Activated CD4-positive, alpha-beta T cell treated with anti-CD3 and anti-CD28 coated beads for 1 hour (primary cell): ENCODE results near the gene ZNF79.

Experiments used
- DNase-seq: peaks from one replicate; pipeline ENCODE4 v3.0.0-alpha.2; 2020

ZNF79 gene

GRCh38 chr9:127398715-127399400 is 25.3 kb upstream of the ZNF79 start:
- DNase-seq, result no peak

GRCh38 chr9:127399736-127400269 is 24.4 kb upstream of the ZNF79 start:
- DNase-seq, result no peak

GRCh38 chr9:127402401-127403090 is 21.6 kb upstream of the ZNF79 start:
- DNase-seq, result no peak

GRCh38 chr9:127403507-127404192 is 20.5 kb upstream of the ZNF79 start:
- DNase-seq, result no peak

GRCh38 chr9:127404631-127405030 is 19.6 kb upstream of the ZNF79 start:
- no peak for DNase-seq

GRCh38 chr9:127405344-127406125 is 18.6 kb upstream of the ZNF79 start:
- DNase-seq, result no peak

- no peak for DNase-seq
These were observed 17.2 kb upstream of the ZNF79 start for GRCh38 chr9:127406799-127407491.

- no peak for DNase-seq
These were observed 16.7 kb upstream of the ZNF79 start for GRCh38 chr9:127407492-127407843.

- no peak for DNase-seq
These were observed 13.1 kb upstream of the ZNF79 start for GRCh38 chr9:127411122-127411521.

- DNase-seq, result no peak
These were observed 9.0 kb upstream of the ZNF79 start for GRCh38 chr9:127415141-127415540.

- no peak for DNase-seq
These were observed 8.5 kb upstream of the ZNF79 start for GRCh38 chr9:127415657-127416056.

- DNase-seq, result no peak
These were observed 6.8 kb upstream of the ZNF79 start for GRCh38 chr9:127417131-127418036.

GRCh38 chr9:127418037-127418471 is 6.1 kb upstream of the ZNF79 start:
- DNase-seq, result no peak

- DNase-seq, result no peak
These were observed 4.8 kb upstream of the ZNF79 start for GRCh38 chr9:127419348-127419747.

GRCh38 chr9:127421057-127421456 is 3.1 kb upstream of the ZNF79 start:
- no peak for DNase-seq

GRCh38 chr9:127422133-127422782 is 1.9 kb upstream of the ZNF79 start:
- no peak for DNase-seq

- no peak for DNase-seq
These were observed 1.4 kb upstream of the ZNF79 start for GRCh38 chr9:127422787-127423186.

GRCh38 chr9:127423476-127423933 is 677 bp upstream of the ZNF79 start:
- DNase-seq, result no peak

- DNase-seq, result no peak
These were observed 456 bp downstream of the ZNF79 start for GRCh38 chr9:127424676-127424999.

- no peak for DNase-seq
These were observed 2.6 kb downstream of the ZNF79 start for GRCh38 chr9:127426756-127427155.

- DNase-seq, result no peak
These were observed 4.2 kb downstream of the ZNF79 start for GRCh38 chr9:127428348-127428747.
